H4 (cell line): Measurements from ENCODE around the gene ZFYVE16. TPM values are rescaled to one million over a fixed set of nuclear protein-coding genes. Genes with fewer than 3 reads are reported as not detected.
A peak's percentile ranks its signal among the peaks of the same experiment; 100 is the strongest.
"Not testable (repeated sequence)": the region's sequence is repeated elsewhere in the genome, so short reads cannot be mapped to it uniquely, and the experiment has no call there.

Experiments
- DNase-seq: peaks from one replicate; pipeline ENCODE4 v3.0.0-alpha.2; 2015; ENCODE audit warnings: low spot score
- total RNA-seq: library from RNA; depleted of rRNA; stranded (reverse); fragments of >200 nt; shearing (Covaris generic); gene quantifications from 2 replicates; pipeline ENCODE4 v1.2.3, GENCODE V29; 2014

Gene ZFYVE16
- total RNA-seq, 1 experiment from 2014 or later, result 14.4 TPM

DNA sequence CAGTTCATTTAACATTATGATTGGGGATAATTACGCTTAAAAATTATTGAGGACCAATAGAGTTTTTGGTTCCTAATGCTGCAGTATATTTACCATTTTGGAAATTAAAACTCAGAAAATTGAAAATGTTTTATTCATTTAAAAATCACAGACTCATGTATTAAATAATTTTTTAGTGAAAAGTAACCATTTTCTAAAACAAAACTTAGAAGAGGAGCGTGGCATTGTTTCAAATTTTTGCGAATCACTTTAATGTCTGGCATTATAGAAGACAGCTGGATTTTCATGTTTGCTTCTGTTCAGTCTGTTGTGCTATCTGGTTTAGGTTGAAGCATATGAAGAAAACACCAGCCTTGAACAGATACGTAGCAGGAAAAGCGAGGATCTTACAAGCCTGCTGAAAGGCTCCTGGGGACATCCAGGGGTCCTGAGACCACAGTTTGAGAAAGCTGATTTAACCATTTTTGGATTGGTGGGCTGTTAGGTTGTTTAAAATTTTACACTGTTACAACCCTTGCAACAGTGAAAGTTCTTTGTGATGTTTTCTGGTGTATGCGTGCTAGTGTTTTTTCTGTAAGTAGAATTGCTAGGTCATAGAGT, 1.6 kb downstream of the ZFYVE16 start:
- no peak for DNase-seq

DNA sequence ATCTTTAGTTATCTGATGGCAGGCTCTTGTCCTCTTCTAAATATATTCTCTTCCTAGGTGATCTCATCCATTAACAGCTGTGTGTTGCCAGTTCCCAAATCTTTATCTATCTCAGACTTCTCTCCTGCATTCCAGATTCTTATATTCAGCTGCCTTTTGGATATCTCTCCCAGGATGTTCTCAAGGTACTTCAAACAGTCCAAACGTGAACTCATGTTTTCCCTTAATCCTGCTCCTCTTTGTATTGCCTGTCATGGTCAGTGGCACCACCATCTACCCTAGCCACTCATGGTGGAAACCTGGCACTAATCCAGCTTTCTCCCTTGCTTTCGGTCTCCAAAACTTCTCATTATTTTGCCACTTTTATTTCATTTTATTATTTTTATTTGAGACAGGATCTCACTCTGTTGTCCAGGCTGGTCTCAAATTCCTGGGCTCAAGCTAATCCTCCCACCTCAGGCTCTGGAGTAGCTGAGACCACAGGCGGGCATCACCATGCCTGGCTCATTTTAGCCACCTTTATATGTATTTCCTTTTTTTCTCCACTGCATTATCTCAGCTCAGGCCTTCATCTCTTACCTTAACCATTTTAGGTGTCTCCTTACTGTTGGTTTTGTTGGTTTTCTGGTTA, 3.8 kb downstream of the ZFYVE16 start:
- no peak for DNase-seq

DNA sequence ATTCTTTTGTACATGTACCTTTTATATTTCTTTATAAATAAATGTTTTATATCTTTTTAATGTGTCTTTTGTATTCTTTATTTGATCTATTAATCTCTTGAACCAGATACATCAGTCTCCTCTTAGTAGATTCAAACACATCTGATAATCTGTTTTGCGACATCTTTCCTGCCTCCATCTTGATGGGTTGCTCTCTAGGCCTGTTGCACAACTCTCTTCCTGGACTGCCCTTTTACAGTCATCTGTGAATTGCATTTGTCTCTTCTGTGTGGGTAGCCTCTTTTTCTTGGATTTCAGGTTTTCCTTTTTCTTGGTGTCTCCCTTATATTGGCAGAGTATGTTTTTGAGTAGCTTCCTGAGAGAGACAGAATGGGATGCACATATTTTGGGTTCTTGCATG, 6.2 kb downstream of the ZFYVE16 start:
- DNase-seq, result no peak

DNA sequence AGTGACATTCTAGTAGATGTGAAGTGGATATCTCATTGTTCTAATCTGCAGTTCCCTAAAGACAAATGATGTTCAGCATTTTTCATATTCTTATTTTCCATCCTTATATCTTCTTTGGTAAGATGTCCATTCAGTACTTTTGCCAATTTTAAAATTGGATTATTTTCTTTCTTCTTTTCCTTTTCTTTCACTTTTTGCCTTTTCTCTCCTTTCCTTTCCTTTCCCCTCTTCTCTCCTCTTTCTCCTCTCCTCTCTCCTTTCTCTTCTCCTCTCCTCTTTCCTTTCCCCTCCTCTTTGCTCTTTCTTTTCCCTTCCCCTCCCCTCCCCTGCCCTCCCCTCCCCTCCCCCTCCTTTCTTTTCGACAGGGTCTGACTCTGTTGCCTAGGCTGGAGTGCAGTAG, 10.1 kb downstream of the ZFYVE16 start:
- no peak for DNase-seq

DNA sequence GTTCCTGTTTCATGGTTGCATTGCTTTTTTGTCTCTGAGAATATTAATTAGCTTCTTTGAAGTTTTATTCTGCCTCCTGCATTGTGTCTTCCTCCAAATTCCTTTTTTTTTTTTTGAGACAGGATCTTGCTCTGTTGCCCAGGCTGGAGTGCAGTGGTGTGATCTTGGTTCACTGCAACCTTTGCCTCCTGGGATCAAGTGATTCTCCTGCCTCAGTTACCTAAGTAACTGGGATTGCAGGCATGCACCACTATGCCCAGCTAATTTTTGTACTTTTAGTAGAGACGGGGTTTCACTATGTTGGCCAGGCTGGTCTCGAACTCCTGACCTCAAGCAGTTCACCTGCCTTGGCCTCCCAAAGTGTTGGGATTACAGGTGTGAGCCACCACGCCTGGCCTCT, 16.5 kb downstream of the ZFYVE16 start:
- not testable (repeated sequence) for DNase-seq

DNA sequence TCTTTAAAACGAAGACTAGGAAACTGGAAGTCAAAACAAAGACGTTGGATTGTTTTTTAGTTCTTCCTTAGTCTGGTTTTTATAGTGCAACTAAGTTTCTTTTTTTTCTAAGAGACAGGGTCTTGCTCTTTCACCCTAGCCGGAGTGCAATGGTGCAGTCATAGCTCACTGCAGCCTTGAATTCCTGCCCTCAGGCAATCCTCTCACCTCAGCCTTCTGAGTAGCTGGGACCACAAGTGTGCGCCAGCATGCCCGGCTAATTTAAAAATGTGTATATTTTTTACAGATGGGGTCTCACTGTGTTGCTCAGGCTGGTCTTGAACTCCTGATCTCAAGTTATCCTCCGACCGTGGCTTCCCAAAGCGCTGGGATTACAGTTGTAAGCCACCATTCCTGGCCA, 27.6 kb downstream of the ZFYVE16 start:
- DNase-seq, result no peak

DNA sequence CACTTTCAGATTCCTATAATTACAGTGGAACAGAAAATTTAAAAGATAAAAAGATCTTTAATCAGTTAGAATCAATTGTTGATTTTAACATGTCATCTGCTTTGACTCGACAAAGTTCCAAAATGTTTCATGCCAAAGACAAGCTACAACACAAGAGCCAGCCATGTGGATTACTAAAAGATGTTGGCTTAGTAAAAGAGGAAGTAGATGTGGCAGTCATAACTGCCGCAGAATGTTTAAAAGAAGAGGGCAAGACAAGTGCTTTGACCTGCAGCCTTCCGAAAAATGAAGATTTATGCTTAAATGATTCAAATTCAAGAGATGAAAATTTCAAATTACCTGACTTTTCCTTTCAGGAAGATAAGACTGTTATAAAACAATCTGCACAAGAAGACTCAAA, 29.5 kb downstream of the ZFYVE16 start:
- no peak for DNase-seq

DNA sequence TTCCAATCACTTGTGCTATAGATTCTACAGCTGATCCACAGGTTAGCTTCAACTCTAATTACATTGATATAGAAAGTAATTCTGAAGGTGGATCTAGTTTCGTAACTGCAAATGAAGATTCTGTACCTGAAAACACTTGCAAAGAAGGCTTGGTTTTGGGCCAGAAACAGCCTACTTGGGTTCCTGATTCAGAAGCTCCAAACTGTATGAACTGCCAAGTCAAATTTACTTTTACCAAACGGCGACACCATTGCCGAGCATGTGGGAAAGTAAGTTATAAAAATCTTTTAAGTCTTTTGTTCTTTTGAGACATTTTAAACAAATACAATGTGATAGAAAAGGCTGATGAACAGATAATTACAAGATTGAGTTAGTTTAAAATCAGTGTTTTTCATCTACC, 30.9 kb downstream of the ZFYVE16 start:
- DNase-seq, result no peak

DNA sequence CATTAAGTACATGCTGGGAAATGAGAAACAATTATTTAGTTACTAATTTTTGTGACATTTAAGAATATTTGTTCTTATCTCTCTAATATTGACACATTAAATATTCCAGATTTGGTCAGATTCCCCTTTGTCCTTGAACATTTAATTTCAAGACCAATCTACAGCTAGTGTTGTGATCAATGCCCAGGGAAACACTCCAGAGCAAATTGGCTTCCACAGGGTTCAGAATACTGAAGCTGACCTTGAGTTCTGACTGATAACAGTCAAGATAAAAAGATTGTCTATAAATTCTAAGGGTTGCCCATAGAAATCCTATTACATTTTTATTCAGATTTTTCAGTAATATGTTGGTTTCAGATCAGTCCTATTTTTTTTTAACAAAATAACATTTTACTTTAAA, 31.3 kb downstream of the ZFYVE16 start:
- no peak for DNase-seq

DNA sequence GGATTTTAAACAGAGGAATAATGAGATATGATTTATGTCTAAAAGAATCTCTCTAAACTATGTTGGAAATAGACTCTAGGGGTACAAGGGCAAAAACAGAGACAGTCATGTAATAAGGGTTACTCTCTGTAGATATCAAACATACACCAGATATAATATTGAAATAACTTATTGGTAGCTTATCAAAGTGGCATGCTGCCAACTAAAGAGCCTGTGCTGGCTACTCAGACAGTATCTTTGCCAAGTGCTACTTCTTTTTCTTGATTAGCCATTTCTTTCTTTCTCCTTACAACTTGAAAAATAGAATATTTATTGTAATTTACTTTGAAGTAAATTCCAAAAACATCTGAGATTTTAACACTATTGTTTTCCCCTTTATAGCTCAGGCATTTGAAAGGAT, 34.9 kb downstream of the ZFYVE16 start:
- DNase-seq, result no peak

DNA sequence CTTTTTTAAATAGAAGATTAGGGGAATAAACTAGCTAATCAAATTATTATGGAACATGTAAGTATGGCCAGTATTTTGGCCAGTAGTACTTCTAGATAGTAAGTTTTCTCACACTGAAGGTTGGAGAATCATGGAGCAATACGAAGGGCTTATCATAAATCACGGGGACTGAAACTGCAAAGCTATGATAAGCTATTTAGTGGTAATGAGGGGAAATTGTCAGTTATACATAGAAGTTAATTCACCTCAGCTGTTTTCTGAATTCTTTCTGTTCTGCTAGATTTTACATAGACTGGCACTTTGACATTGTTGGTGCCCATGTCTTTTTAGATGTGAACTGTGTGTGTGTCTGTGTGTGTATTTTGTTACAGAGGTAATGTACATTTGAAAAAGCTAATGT, 45.5 kb downstream of the ZFYVE16 start:
- DNase-seq, result no peak

DNA sequence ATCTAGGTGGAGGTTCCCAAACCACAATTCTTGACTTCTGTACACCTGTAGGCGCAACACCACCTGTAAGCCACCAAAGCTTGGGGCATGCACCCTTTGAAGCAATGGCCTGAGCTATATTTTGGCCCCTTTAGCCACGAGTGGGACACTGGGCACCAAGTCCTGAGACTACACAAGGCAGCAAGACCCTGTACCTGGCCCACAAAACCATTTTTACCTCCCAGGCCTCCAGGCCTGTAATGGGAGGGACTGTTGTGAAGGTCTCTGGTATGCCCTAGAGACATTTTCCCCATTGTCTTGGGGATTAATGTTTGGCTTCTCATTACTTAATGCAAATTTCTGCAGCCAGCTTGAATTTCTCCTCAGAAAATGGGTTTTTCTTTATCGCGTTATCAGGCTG, 55.4 kb downstream of the ZFYVE16 start:
- DNase-seq, result no peak

DNA sequence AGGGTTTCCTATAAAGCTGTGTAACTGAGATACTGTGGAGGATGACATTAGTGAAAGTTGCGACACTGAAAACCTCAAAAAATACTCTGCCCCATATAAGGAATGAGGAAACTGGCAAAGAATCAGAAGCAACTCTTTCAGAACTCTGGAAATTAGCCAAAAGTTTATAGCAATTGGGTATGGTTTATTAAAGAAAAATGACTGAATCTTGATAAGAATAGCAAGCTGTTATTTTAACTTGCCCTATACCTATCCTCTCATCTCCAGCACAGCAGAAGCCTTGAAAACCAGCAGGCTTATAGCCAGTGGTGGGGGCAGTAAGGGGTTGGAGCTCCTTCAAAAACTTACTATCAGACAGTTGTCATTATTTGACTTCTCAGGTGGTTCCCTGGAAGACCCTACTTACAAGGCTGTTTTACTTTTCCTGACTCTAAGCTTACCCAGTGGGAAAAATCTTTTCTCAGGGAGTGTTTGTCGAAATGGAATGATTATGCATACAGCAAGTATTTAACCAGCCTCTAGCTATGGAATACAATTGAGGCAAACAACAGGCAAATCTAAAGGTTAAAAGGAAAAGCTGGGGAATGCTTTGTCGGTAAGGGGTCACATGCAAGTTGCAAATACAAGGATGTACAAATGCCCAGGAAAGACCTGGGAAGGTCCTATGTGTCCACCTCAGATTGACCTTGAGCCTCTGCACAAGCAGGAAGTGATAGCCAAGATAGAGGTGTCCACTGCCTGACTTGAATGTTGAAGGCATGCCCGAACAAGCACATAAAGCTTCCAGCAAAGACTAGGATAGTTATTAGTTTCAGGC, 59.0 kb downstream of the ZFYVE16 start:
- DNase-seq, result no peak

DNA sequence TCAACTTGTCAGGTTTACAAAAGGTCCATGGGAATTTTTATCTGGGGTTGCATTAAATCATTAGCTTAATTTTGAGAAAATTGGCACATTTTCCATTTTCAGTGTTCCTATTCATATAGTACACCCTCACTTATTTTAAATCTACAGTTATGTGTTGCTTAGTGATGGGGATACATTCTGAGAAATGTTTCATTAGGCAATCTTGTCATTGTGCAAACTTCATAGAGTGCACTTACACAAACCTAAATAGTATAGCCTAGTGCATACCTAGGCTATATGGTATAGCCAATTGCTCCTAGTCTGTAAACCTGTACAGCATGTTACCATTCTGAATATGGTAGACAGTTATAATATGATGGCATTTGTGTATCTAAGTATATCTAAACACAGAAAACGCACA, 60.3 kb downstream of the ZFYVE16 start:
- no peak for DNase-seq

DNA sequence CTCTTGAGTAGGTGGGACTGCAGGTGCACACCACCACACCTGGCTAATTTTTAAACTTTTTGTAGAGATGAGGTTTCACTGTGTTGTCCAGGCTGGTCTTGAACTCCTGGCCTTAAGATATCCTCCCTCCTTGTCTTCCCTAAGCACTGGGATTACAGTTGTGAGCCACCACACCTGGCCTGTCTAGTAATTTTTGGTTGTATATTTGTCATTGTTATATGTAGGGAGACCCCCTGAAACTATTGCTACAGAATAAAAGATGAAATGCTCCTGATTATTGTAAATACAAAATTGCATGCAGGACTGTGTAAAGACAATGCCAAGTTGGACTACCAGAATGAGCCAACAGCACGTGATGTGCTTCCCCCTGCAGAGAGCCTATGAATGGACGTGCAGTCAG, 62.8 kb downstream of the ZFYVE16 start:
- DNase-seq, result not testable (repeated sequence)

DNA sequence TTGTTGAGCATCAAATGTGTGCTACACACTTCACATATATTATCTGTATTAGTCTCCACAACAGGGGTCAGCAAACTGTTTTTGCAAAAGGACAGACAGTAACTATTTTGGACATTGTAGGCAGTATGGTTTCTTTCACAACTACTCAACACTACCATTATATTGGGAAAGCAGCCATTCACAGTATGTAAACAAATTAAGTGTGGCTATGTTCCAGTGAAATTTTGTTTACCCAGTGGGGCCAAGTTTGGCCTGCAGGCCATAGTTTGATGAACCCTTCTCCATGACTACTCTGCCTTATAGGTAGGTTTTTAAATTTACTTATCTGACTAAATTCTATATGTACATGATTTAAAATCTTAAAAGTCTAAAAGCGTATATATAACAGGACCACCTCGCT, 67.1 kb downstream of the ZFYVE16 start:
- no peak for DNase-seq

DNA sequence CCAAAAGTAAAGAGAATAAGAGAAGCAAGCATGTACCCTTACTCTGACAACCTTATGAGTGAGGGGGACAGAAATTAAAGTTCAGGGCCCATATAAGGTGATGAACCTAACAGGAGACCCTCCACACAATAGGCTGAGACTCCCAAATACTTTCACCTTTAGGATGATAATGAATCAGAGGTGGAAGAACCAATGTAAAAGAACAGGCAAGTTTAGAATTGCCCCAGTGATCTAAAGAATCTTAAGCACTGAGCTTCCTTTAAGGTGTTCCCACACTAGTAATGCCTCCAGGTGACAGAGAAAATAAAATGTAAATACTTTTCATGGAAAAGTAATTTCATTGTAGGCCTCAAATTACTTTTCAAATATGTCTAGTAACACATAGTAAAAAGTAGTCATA, 71.8 kb downstream of the ZFYVE16 start:
- no peak for DNase-seq

DNA sequence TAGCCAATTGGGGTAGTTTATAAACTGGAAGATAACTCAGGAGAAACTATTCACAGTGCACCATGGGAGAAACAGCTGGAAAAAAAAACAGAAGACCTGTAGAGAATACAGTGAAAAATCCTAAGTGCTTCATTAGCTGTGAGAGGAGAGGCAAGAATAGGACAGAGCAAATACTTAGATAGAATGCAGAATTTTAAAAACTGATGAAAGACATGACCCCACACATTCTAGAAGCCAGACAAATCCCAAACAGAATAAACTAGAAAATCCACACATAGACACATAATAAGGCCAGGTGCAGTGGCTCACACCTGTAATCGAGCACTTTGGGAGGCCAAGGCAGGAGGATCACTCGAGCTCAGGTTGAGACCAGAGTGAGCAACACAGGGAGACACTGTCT, 72.5 kb downstream of the ZFYVE16 start:
- DNase-seq, result no peak

DNA sequence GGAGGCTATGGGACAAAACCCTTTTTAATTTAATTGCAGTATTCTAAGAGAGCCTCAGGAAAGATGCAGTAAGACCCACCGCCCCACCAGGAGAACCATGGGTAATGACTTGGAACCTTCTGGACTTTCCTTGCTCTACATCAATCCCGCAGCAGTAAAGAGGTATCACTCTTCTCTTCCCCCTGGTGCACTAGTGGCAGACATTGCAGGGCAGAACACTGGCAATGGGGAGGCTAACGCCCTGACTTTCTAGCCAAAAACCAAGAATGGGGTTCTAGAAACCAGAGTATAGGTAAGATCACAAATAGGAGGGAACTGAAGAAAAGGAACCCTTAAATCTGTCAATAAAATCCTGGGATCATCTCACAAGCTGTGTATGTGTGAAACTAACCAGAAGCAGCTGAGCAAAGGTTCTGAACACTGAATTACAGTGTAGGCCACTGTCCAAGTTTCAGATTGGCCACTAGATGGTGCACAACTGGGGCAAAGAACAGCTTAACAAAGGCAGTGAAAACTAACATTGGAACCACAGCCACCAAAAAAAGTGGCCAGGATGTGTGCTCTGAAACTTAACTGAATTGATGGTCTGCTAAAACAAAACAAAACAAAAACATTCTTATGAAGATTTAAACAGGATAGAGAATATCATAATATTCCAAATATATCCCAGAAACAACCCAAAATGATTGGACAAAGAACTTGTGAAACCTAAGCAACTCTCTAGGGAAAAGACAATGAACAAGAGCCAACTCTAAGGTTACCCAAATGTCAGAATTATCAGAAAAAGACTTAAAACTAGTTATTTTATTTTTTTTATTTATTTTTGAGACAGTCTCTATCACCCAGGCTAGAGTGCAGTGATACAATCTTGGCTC, 73.4 kb downstream of the ZFYVE16 start:
- DNase-seq, result peak; percentile 56

DNA sequence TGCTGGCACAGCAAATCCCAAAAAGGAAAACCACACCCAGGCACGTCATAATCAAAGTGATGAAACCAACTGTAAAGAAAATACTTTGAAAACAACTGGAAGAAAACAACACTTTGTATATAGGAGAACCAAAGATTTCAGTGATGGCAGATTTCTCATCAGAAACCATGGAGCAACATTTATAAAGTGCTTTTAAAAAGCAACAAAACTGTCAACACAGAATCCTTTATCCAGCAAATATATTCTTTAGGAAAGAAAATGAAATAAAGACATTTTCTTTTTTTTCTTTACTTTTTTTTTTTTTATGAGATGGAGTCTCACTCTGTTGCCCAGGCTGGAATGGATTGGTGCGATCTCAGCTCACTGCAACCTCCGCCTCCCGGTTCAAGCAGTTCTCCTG, 74.7 kb downstream of the ZFYVE16 start:
- DNase-seq, result no peak

DNA sequence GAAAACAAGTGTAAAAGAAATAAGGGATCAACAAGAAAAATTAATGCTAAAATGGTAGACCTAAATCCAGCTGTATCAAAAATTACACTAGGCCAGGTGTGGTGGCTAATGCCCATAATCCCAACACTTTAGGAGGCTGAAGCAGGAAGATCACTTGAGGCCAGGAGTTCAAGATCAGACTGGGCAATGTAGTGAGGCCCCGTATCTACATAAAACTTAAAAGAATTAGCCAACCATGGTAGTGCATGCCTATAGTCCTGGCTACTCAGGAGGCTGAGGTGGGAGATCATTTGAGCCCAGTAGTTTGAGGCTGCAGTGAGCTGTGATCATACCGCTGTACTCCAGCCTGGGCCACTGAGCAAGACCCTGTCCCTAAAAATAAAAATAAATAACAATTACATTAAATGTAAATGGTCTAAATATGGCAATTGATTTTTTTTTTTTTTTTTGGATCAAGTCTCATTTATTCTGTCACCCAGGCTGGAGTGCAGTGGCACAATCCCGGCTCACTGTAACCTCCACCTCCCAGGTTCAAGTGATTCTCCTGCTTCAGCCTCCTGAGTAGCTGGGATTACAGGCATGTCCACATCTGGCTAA, 75.9 kb downstream of the ZFYVE16 start:
- DNase-seq, result no peak

DNA sequence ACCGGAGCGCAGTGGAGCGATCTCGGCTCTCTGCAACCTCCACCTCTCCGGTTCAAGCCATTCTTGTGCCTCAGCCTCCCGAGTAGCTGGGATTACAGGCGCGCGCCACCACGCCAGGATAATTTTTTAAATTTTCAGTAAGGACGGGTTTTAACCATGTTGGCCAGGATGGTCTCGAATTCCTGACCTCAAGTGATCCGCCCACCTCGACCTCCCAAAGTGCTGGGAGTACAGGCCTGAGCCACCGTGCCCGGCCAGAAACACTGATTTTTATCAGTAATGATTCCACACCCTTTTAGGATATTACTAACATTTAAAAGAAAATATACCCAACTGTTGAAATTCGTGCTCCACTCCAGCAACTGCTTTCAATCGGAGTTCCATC, 79.6 kb downstream of the ZFYVE16 start:
- DNase-seq, result no peak
